GM23338 (cell line): ENCODE measurements around the gene EGFL7.

Experiments used
- CREB1 ChIP-seq: fragments of 250-450 bp; sonication (Bioruptor Pico); IDR thresholded peaks from 2 replicates; pipeline ENCODE4 v1.5.0; 2020; ENCODE audit warnings: low read depth, mild to moderate bottlenecking, moderate library complexity
- EZH2 ChIP-seq: fragments of 200-600 bp; sonication (generic); IDR thresholded peaks from one replicate; pipeline ENCODE4 v1.8.0; 2017; ENCODE audit warnings: antibody characterized with exemption, mild to moderate bottlenecking, low read depth; ENCODE audit not compliant: unreplicated experiment
- EZH2phosphoT487 ChIP-seq: fragments of 200-600 bp; sonication (generic); IDR thresholded peaks from one replicate; pipeline ENCODE4 v1.8.1; 2018; ENCODE audit warnings: antibody characterized with exemption; ENCODE audit not compliant: unreplicated experiment
- JUNB ChIP-seq: IDR thresholded peaks from one replicate; pipeline ENCODE4 v1.6.1; 2016; ENCODE audit warnings: antibody characterized with exemption; ENCODE audit not compliant: unreplicated experiment
- POLR2AphosphoS5 ChIP-seq: IDR thresholded peaks from 2 replicates; pipeline ENCODE4 v1.6.1; 2016; ENCODE audit warnings: antibody characterized with exemption, low read depth
- TF ChIP-seq, protein P1 (sequence below), 2 experiments: fragments of 200-600 bp in 1 of 2; sonication (generic) in 1 of 2; conservative IDR thresholded peaks; 2 replicates each; pipeline versions ENCODE4 v1.5.1 to v1.6.1; 2016 to 2017; ENCODE audit warnings: antibody characterized with exemption in 2 of 2, low read depth in 2 of 2, mild to moderate bottlenecking in 2 of 2, moderate library complexity in 1 of 2
- TF ChIP-seq, protein P2 (sequence below): IDR thresholded peaks from 2 replicates; pipeline ENCODE4 v1.6.1; 2016; ENCODE audit warnings: antibody characterized with exemption
- TF ChIP-seq, protein P3 (sequence below): IDR thresholded peaks from one replicate; pipeline ENCODE4 v1.6.1; 2018; ENCODE audit warnings: antibody characterized with exemption; ENCODE audit not compliant: unreplicated experiment

DNA sequence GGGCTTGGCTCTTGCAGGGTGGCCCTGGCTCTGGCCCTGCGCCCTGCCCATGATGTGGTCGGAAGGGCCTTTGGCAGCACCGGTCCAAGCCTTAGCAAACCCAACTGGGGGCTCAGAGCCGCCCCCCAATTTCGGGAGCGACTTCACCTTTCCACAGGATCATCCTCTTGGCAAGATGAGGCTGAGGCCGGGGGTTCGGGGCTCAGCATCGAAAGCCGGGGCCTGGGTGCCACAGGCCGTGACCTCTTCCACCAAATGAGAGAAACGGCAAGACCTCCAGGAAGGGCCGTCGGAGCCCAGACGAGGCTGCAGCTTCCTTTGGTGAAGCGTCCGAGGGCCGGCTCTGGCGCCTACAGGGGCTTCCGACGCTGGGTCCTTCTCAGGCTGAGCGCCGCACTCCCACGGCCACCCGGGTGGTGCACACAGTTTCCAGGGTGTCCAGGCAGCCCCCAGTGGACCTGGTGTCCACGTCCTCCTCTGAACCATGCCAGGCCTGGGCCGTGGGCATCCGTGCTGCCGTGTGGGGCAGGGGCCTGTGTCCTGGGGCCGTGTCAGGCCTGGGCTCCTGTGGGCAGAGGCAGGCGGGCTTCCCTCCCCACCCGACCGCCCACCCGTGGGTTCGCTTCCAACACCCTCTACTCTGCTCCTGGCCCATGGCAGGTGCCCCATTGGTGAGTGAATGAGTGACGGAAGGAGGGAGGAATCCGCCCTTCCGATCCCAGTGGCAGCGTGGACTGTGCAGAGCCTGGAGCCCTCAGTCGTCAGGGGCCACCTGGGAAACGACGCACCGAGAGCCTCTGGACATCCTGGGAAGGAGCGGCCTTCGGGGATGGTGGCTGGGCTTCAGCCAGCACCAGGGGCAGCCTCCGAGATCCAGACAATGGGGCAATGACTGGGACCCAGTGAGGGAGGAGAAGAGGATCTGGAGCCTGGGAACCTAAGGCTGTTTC lies 29.7 kb downstream of the EGFL7 start:
- TF ChIP-seq EZH2: no peak
- TF ChIP-seq, protein P1, sequence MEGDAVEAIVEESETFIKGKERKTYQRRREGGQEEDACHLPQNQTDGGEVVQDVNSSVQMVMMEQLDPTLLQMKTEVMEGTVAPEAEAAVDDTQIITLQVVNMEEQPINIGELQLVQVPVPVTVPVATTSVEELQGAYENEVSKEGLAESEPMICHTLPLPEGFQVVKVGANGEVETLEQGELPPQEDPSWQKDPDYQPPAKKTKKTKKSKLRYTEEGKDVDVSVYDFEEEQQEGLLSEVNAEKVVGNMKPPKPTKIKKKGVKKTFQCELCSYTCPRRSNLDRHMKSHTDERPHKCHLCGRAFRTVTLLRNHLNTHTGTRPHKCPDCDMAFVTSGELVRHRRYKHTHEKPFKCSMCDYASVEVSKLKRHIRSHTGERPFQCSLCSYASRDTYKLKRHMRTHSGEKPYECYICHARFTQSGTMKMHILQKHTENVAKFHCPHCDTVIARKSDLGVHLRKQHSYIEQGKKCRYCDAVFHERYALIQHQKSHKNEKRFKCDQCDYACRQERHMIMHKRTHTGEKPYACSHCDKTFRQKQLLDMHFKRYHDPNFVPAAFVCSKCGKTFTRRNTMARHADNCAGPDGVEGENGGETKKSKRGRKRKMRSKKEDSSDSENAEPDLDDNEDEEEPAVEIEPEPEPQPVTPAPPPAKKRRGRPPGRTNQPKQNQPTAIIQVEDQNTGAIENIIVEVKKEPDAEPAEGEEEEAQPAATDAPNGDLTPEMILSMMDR (conservative IDR thresholded peaks at IDR 0.05; ENCODE audit: low read depth in 2 of 2): no peak
- TF ChIP-seq JUNB: no peak
- no peak for TF ChIP-seq POLR2AphosphoS5
- TF ChIP-seq CREB1 (CRISPR knock-in tag): no peak
- TF ChIP-seq, protein P2, sequence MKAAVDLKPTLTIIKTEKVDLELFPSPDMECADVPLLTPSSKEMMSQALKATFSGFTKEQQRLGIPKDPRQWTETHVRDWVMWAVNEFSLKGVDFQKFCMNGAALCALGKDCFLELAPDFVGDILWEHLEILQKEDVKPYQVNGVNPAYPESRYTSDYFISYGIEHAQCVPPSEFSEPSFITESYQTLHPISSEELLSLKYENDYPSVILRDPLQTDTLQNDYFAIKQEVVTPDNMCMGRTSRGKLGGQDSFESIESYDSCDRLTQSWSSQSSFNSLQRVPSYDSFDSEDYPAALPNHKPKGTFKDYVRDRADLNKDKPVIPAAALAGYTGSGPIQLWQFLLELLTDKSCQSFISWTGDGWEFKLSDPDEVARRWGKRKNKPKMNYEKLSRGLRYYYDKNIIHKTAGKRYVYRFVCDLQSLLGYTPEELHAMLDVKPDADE: no peak
- TF ChIP-seq EZH2phosphoT487: no peak
- TF ChIP-seq, protein P3, sequence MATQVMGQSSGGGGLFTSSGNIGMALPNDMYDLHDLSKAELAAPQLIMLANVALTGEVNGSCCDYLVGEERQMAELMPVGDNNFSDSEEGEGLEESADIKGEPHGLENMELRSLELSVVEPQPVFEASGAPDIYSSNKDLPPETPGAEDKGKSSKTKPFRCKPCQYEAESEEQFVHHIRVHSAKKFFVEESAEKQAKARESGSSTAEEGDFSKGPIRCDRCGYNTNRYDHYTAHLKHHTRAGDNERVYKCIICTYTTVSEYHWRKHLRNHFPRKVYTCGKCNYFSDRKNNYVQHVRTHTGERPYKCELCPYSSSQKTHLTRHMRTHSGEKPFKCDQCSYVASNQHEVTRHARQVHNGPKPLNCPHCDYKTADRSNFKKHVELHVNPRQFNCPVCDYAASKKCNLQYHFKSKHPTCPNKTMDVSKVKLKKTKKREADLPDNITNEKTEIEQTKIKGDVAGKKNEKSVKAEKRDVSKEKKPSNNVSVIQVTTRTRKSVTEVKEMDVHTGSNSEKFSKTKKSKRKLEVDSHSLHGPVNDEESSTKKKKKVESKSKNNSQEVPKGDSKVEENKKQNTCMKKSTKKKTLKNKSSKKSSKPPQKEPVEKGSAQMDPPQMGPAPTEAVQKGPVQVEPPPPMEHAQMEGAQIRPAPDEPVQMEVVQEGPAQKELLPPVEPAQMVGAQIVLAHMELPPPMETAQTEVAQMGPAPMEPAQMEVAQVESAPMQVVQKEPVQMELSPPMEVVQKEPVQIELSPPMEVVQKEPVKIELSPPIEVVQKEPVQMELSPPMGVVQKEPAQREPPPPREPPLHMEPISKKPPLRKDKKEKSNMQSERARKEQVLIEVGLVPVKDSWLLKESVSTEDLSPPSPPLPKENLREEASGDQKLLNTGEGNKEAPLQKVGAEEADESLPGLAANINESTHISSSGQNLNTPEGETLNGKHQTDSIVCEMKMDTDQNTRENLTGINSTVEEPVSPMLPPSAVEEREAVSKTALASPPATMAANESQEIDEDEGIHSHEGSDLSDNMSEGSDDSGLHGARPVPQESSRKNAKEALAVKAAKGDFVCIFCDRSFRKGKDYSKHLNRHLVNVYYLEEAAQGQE: no peak
